GM13976 (cell line): ENCODE measurements around the gene UBE3B.

Experiments
- DNase-seq: peaks from one replicate; pipeline ENCODE4 v3.0.0; 2012; ENCODE audit warnings: low spot score
- CTCF ChIP-seq: IDR thresholded peaks from 2 replicates; pipeline ENCODE4 v1.5.1; 2012; ENCODE audit warnings: borderline replicate concordance, mild to moderate bottlenecking; ENCODE audit not compliant: insufficient read depth; ENCODE audit errors: extremely low read depth, missing control alignments, control extremely low read depth
- in situ Hi-C: fragments of 300-500 bp; cut with MboI; formaldehyde crosslinking; loops from one replicate; pipeline ENCODE4 v1.12.0; 2022; ENCODE audit warnings: low sequenced_read_pairs, mixed read lengths, inconsistent platforms; ENCODE audit not compliant: unreplicated experiment

The UBE3B gene

DNA sequence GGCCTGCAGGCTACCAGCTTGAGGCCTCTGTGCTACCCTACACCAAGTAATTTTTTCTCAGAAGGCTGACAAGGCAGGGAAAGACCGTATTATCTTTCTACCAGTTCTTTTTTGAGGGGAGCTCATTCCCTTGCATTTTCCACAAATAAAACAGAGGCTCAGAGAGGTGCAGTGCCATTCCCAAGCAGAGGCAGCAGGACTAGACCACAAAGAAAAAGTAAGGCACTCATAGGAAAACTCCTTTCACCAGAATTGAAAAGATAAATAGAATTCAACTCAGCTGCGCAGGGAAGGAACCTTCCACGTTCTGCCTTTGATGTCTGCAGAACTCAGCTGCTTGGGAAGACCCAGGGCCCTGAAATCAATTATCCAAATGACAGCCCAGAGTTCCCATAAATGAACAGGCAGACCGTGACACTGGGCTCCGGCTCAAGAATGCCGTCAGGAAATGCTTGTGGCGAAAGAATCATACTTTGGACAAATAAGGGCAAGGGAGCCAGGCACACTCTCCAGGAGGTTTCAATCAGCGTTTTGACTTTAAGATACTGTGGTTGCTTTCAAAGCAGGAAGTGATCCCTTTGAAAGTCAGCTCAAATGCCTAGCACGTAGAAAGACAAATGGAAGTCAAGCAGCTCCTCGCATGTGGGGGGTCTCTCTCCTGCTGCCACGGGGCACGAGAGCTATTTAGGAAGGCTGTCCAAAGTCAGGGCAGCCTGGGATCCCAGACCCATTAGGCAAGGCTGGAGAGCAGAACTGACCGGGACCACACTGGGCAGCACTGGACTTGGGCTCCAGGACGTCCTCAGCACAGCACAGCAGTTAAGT is 14.4 kb upstream of the UBE3B start:
- DNase-seq = no peak
- in situ Hi-C loops = no loop called here
- TF ChIP-seq CTCF = no peak

DNA sequence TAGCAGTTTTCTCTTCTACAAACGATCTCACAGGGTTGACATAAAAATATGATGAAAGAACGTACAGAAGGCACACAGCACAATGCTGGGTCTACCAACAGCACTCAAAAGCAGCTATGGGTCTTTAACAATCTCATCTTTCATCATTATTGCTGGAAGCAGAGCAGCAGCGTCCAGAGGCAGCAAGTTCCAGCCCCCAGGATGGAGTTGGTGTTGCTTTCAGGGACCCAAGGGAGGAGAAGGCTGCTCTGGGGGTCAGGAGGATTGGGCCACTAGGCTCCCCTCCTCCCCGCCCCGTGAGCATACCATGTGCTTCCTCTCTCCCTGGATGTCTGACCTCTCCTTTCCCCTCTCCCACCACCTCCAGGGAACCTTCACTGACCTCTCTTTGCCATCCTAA is 13.7 kb upstream of the UBE3B start:
- in situ Hi-C loops = no loop called here
- DNase-seq = no peak
- TF ChIP-seq CTCF = no peak

DNA sequence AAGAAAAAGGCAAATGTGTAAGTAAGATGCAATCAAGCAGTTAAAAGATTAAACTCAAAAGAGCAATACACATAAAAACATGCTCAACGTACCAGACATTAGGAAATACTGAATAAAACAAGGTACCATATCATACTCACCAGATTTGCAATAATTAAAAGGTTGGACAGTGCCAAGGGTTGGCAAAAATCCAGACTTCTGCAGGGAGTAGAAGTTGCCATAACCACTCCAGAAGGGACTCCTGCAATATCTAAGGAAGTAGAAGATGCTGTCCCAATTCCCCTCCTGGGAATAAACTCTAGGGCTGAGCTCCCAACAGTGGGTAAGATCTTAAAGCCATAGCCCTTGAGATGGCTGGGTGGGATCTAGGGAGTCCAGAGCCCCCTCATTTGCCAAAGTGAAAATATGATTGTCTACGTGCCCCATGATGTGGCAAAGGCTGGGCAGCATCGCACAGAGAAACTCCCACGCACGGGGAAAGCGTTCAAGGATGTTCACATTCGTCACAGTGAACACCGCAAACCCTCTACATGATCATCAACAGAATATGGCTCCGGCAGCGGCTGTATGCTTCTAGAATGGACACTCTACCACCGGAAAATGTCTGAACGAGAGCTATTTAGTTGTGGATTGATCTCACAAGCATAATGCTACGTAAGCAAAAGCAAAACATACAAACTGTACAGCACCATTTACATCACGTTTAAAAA is 12.6 kb upstream of the UBE3B start:
- TF ChIP-seq CTCF = no peak
- in situ Hi-C loops = no loop called here
- no peak for DNase-seq

- in situ Hi-C loops = no loop called here
- no peak for DNase-seq
- no peak for TF ChIP-seq CTCF
These were observed 11.1 kb upstream of the UBE3B start for GRCh38 chr12:109466305-109466704.

- no peak for TF ChIP-seq CTCF
- DNase-seq = no peak
- in situ Hi-C loops = no loop called here
These were observed 10.6 kb upstream of the UBE3B start for GRCh38 chr12:109466821-109467220.

GRCh38 chr12:109467978-109468676 is 9.3 kb upstream of the UBE3B start:
- in situ Hi-C loops = no loop called here
- DNase-seq = no peak
- TF ChIP-seq CTCF = no peak
